ENCODE data around the gene KPNA3.

KPNA3 gene

GRCh38 chr13:49664606-49665005 is 127.9 kb downstream of the KPNA3 start:
- Histone ChIP-seq H3K4me1 (ENCODE audit: insufficient read depth, low read length) (no peaks in the 10 kb centered on the region), H3K36me3 (ENCODE audit: insufficient read depth, low read length) (peaks cover 1% of the 10 kb centered on the region), H3K9me3 (ENCODE audit: low read length) (no peaks in the 10 kb centered on the region)

GRCh38 chr13:49657241-49657641 is 135.2 kb downstream of the KPNA3 start:
- peaks cover 4% of the 10 kb centered on the region for H3K36me3 ChIP-seq (ENCODE audit: insufficient read depth, low read length)
- H3K27ac ChIP-seq (ENCODE audit: low read depth, low read length) = no peak overlapping the region
- H3K4me3 ChIP-seq (ENCODE audit: low read depth in 1 of 2, low read length in 2 of 2) = no peak overlapping the region
- no peak overlapping the region for H3K9ac ChIP-seq (ENCODE audit: low read length)
- no peaks in the 10 kb centered on the region for H3K27me3 ChIP-seq (ENCODE audit: control insufficient read depth in 1 of 2, insufficient read depth in 2 of 2, low read length in 2 of 2)
- no peaks in the 10 kb centered on the region for H3K4me1 ChIP-seq (ENCODE audit: insufficient read depth, low read length)
- H3K9me3 ChIP-seq (ENCODE audit: low read length) = no peaks in the 10 kb centered on the region

More at GRCh38 chr13:49664606-49665005, 127.9 kb downstream of the KPNA3 start:
- Histone ChIP-seq H3K4me3 (ENCODE audit: low read depth in 1 of 2, low read length in 2 of 2) (no peak overlapping the region), H3K9ac (ENCODE audit: low read length) (no peak overlapping the region), H3K27ac (ENCODE audit: low read depth, low read length) (no peak overlapping the region), H3K27me3 (ENCODE audit: control insufficient read depth in 1 of 2, insufficient read depth in 2 of 2, low read length in 2 of 2) (no peaks in the 10 kb centered on the region)

- Histone ChIP-seq H3K9ac (ENCODE audit: low read length) (no peak overlapping the region), H3K4me3 (ENCODE audit: low read depth in 1 of 2, low read length in 2 of 2) (no peak overlapping the region), H3K27me3 (ENCODE audit: control insufficient read depth in 1 of 2, insufficient read depth in 2 of 2, low read length in 2 of 2) (no peaks in the 10 kb centered on the region), H3K9me3 (ENCODE audit: low read length) (no peaks in the 10 kb centered on the region), H3K36me3 (ENCODE audit: insufficient read depth, low read length) (peaks cover 4% of the 10 kb centered on the region), H3K27ac (ENCODE audit: low read depth, low read length) (no peak overlapping the region), H3K4me1 (ENCODE audit: insufficient read depth, low read length) (no peaks in the 10 kb centered on the region)
Measured at GRCh38 chr13:49655906-49656305, 136.6 kb downstream of the KPNA3 start.

- no peaks in the 10 kb centered on the region for H3K36me3 ChIP-seq (ENCODE audit: insufficient read depth, low read length)
- no peak overlapping the region for H3K27ac ChIP-seq (ENCODE audit: low read depth, low read length)
- H3K27me3 ChIP-seq (ENCODE audit: control insufficient read depth in 1 of 2, insufficient read depth in 2 of 2, low read length in 2 of 2) = no peaks in the 10 kb centered on the region
- no peak overlapping the region for H3K4me3 ChIP-seq (ENCODE audit: low read depth in 1 of 2, low read length in 2 of 2)
- H3K4me1 ChIP-seq (ENCODE audit: insufficient read depth, low read length) = no peaks in the 10 kb centered on the region
- no peak overlapping the region for H3K9ac ChIP-seq (ENCODE audit: low read length)
- H3K9me3 ChIP-seq (ENCODE audit: low read length) = no peaks in the 10 kb centered on the region
Measured at GRCh38 chr13:49654011-49654410, 138.5 kb downstream of the KPNA3 start.

GRCh38 chr13:49653478-49653877 is 139.0 kb downstream of the KPNA3 start:
- no peaks in the 10 kb centered on the region for H3K9me3 ChIP-seq (ENCODE audit: low read length)
- no peaks in the 10 kb centered on the region for H3K27me3 ChIP-seq (ENCODE audit: control insufficient read depth in 1 of 2, insufficient read depth in 2 of 2, low read length in 2 of 2)
- no peaks in the 10 kb centered on the region for H3K36me3 ChIP-seq (ENCODE audit: insufficient read depth, low read length)
- no peak overlapping the region for H3K27ac ChIP-seq (ENCODE audit: low read depth, low read length)
- no peak overlapping the region for H3K9ac ChIP-seq (ENCODE audit: low read length)
- no peaks in the 10 kb centered on the region for H3K4me1 ChIP-seq (ENCODE audit: insufficient read depth, low read length)
- no peak overlapping the region for H3K4me3 ChIP-seq (ENCODE audit: low read depth in 1 of 2, low read length in 2 of 2)

GRCh38 chr13:49652355-49653305 is 139.9 kb downstream of the KPNA3 start:
- Histone ChIP-seq H3K27me3 (ENCODE audit: control insufficient read depth in 1 of 2, insufficient read depth in 2 of 2, low read length in 2 of 2) (no peaks in the 10 kb centered on the region), H3K9ac (ENCODE audit: low read length) (no peak overlapping the region), H3K36me3 (ENCODE audit: insufficient read depth, low read length) (no peaks in the 10 kb centered on the region), H3K27ac (ENCODE audit: low read depth, low read length) (no peak overlapping the region), H3K9me3 (ENCODE audit: low read length) (no peaks in the 10 kb centered on the region), H3K4me3 (ENCODE audit: low read depth in 1 of 2, low read length in 2 of 2) (no peak overlapping the region), H3K4me1 (ENCODE audit: insufficient read depth, low read length) (no peaks in the 10 kb centered on the region)

- Histone ChIP-seq H3K36me3 (ENCODE audit: insufficient read depth, low read length) (no peaks in the 10 kb centered on the region), H3K27me3 (ENCODE audit: control insufficient read depth in 1 of 2, insufficient read depth in 2 of 2, low read length in 2 of 2) (no peaks in the 10 kb centered on the region), H3K4me1 (ENCODE audit: insufficient read depth, low read length) (no peaks in the 10 kb centered on the region), H3K9me3 (ENCODE audit: low read length) (no peaks in the 10 kb centered on the region), H3K4me3 (ENCODE audit: low read depth in 1 of 2, low read length in 2 of 2) (no peak overlapping the region), H3K27ac (ENCODE audit: low read depth, low read length) (no peak overlapping the region), H3K9ac (ENCODE audit: low read length) (no peak overlapping the region)
Measured at GRCh38 chr13:49651570-49652354, 140.7 kb downstream of the KPNA3 start.

GRCh38 chr13:49649963-49650312 is 142.5 kb downstream of the KPNA3 start:
- H3K27me3 ChIP-seq (ENCODE audit: control insufficient read depth in 1 of 2, insufficient read depth in 2 of 2, low read length in 2 of 2) = no peaks in the 10 kb centered on the region
- no peak overlapping the region for H3K4me3 ChIP-seq (ENCODE audit: low read depth in 1 of 2, low read length in 2 of 2)
- no peak overlapping the region for H3K27ac ChIP-seq (ENCODE audit: low read depth, low read length)
- H3K9me3 ChIP-seq (ENCODE audit: low read length) = no peaks in the 10 kb centered on the region
- H3K36me3 ChIP-seq (ENCODE audit: insufficient read depth, low read length) = no peaks in the 10 kb centered on the region
- H3K9ac ChIP-seq (ENCODE audit: low read length) = no peak overlapping the region
- H3K4me1 ChIP-seq (ENCODE audit: insufficient read depth, low read length) = no peaks in the 10 kb centered on the region
